ENCODE results near the gene STMP1.

DNA sequence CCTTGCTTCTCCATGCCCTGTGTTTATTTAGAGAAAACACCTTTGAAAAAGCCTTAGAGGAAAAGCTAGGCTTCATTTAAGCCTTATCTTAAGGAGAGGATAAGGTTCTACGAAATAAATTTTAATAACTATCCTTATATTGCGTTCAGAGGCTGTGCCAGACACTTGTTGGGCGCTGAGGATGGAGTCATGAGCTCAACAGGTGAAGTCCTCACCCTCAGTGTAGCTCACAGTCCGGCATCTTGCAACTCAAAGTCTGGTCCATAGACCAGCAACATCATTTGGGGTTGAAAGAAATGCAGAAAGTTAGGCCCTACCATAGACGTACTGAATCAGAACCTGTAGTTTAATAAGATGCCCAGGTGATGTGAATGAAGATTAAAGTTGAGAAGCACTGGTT is 3.8 kb upstream of the STMP1 start:
- no peak for TF ChIP-seq POLR2A (IDR thresholded peaks at IDR 0.05; ENCODE audit: extremely low read depth, insufficient read length)
- TF ChIP-seq, protein P1, sequence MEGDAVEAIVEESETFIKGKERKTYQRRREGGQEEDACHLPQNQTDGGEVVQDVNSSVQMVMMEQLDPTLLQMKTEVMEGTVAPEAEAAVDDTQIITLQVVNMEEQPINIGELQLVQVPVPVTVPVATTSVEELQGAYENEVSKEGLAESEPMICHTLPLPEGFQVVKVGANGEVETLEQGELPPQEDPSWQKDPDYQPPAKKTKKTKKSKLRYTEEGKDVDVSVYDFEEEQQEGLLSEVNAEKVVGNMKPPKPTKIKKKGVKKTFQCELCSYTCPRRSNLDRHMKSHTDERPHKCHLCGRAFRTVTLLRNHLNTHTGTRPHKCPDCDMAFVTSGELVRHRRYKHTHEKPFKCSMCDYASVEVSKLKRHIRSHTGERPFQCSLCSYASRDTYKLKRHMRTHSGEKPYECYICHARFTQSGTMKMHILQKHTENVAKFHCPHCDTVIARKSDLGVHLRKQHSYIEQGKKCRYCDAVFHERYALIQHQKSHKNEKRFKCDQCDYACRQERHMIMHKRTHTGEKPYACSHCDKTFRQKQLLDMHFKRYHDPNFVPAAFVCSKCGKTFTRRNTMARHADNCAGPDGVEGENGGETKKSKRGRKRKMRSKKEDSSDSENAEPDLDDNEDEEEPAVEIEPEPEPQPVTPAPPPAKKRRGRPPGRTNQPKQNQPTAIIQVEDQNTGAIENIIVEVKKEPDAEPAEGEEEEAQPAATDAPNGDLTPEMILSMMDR (IDR thresholded peaks at IDR 0.05; ENCODE audit: low read depth, low read length) = no peak
- no peak for TF ChIP-seq MYC (IDR thresholded peaks at IDR 0.05; ENCODE audit: low read depth, low read length)

All from NB4 (cell line).